ENCODE results near the gene RARG.

RARG gene

DNA sequence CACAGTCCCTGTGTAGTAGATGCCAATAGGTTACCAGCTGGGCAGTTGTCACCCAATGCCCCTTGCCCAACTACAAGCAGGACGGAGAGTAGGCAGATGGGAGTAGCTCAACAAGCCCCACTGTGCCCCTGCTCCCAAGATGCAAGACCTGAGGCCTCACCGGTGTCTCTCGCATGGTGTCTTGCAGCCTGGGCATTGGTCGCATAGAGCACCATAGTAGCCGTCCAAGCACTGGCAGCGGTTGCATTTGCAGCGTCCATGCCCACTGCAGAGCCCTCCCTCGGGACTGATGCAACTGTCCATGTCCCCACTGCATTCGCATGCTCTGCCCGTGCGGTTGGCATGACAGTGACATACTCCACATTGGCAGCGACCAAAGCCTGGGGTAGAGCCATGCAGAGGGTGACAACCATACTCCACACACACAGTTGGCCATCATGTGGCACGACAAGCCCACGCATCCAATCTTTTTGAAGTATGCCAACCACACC lies 39.4 kb downstream of the RARG start:
- no peak for ATAC-seq
- TF ChIP-seq, protein P1, sequence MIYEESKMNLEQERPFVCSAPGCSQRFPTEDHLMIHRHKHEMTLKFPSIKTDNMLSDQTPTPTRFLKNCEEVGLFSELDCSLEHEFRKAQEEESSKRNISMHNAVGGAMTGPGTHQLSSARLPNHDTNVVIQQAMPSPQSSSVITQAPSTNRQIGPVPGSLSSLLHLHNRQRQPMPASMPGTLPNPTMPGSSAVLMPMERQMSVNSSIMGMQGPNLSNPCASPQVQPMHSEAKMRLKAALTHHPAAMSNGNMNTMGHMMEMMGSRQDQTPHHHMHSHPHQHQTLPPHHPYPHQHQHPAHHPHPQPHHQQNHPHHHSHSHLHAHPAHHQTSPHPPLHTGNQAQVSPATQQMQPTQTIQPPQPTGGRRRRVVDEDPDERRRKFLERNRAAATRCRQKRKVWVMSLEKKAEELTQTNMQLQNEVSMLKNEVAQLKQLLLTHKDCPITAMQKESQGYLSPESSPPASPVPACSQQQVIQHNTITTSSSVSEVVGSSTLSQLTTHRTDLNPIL (CRISPR knock-in tag; IDR thresholded peaks at IDR 0.05; ENCODE audit: low read depth): no peak
- TF ChIP-seq CSRNP3 (CRISPR knock-in tag; IDR thresholded peaks at IDR 0.05): no peak
- no peak for TF ChIP-seq GLIS3 (CRISPR knock-in tag; IDR thresholded peaks at IDR 0.05)
- TF ChIP-seq ZNF8 (CRISPR knock-in tag; IDR thresholded peaks at IDR 0.05): no peak
- no peak for TF ChIP-seq TCF4 (CRISPR knock-in tag; IDR thresholded peaks at IDR 0.05; ENCODE audit: borderline replicate concordance)
- TF ChIP-seq TSHZ2 (CRISPR knock-in tag; IDR thresholded peaks at IDR 0.05): no peak
- TF ChIP-seq, protein P2, sequence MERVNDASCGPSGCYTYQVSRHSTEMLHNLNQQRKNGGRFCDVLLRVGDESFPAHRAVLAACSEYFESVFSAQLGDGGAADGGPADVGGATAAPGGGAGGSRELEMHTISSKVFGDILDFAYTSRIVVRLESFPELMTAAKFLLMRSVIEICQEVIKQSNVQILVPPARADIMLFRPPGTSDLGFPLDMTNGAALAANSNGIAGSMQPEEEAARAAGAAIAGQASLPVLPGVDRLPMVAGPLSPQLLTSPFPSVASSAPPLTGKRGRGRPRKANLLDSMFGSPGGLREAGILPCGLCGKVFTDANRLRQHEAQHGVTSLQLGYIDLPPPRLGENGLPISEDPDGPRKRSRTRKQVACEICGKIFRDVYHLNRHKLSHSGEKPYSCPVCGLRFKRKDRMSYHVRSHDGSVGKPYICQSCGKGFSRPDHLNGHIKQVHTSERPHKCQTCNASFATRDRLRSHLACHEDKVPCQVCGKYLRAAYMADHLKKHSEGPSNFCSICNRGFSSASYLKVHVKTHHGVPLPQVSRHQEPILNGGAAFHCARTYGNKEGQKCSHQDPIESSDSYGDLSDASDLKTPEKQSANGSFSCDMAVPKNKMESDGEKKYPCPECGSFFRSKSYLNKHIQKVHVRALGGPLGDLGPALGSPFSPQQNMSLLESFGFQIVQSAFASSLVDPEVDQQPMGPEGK (CRISPR knock-in tag; IDR thresholded peaks at IDR 0.05; ENCODE audit: borderline replicate concordance): no peak
- TF ChIP-seq TOX (CRISPR knock-in tag; IDR thresholded peaks at IDR 0.05; ENCODE audit: borderline replicate concordance): no peak
- no peak for TF ChIP-seq ZNF70 (CRISPR knock-in tag; IDR thresholded peaks at IDR 0.05)
- TF ChIP-seq SNAI2 (CRISPR knock-in tag; IDR thresholded peaks at IDR 0.05): no peak
- no peak for TF ChIP-seq ZFP30 (CRISPR knock-in tag; IDR thresholded peaks at IDR 0.05)
- TF ChIP-seq RARB (CRISPR knock-in tag; IDR thresholded peaks at IDR 0.05): no peak

GRCh38 chr12:53191885-53192530 lies 40.0 kb downstream of the RARG start:
- ATAC-seq: no peak
- TF ChIP-seq TSHZ2 (CRISPR knock-in tag; IDR thresholded peaks at IDR 0.05) (no peak), CSRNP3 (CRISPR knock-in tag; IDR thresholded peaks at IDR 0.05) (no peak), ARNTL (CRISPR knock-in tag; IDR thresholded peaks at IDR 0.05; ENCODE audit: borderline replicate concordance, low read depth) (no peak)
- TF ChIP-seq, protein P2 (CRISPR knock-in tag; IDR thresholded peaks at IDR 0.05; ENCODE audit: borderline replicate concordance): no peak

Data from SK-N-SH treated with all-trans-retinoic acid at 6 μM for 48 hours (cell line).